ENCODE measurements around the gene GRIN1. TPM values are rescaled to one million over a fixed set of nuclear protein-coding genes. Genes with fewer than 3 reads are reported as not detected.

The GRIN1 gene
- 0.06 TPM in 1 of 2 replicates, not detected in the other for total RNA-seq (2014; rRNA removed; shearing (Covaris generic))

DNA sequence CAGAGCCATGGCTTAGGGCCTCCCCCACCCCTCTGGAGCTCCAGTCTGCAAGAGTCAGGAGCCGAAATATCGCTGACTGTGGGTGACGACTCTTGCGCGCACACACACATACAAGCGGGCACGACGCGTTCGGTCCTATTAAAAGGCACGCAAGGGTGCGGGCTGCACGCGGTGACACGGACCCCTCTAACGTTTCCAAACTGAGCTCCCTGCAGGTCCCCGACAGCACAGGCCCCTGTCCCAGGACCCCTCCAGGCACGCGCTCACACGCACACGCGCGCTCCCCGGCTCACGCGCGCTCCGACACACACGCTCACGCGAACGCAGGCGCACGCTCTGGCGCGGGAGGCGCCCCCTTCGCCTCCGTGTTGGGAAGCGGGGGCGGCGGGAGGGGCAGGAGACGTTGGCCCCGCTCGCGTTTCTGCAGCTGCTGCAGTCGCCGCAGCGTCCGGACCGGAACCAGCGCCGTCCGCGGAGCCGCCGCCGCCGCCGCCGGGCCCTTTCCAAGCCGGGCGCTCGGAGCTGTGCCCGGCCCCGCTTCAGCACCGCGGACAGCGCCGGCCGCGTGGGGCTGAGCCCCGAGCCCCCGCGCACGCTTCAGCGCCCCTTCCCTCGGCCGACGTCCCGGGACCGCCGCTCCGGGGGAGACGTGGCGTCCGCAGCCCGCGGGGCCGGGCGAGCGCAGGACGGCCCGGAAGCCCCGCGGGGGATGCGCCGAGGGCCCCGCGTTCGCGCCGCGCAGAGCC lies at the start of gene GRIN1:
TSS of gene GRIN1 (plus strand) at position 433 of the 746 bp plus-strand sequence. CDS start 333 bp downstream, outside the sequence.
- peak; percentile 59 for DNase-seq (ENCODE audit: low read depth)

DNA sequence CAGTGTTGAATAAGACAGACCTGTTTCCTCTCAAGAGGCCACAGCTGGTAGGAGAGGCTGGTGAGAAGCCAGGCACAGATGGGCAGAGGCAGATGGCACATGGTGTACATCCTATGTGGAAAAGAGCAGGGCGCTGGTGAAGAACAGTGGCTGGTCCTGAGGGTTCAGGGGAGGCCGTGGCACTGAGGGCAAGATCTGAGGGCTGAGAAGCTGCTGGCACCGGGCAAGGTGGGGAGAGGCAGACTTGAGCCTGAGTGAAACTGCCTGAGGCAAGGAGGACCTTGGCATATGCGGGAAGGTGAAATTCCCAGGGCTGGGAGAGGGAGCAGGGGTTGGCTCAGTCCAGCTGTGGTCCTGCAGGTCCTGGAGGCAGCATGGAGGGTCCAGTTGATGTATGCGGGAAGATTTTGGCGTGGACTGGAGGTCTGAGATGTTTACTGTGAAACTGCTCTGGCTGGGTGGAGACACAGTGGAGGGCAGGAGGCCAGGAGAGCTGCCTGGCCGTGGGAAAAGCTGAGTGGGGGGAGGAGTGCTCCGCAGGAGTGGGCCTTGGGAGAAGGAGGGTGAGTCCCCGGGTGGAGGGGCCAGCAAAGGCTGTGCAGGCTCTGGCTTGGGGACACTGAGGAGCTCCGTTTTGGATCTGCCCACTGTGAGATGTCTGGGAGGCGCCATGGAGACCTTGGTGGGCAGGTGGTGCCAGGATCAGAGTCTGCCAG lies 49.6 kb upstream of the GRIN1 start:
- DNase-seq (ENCODE audit: low read depth): no peak

DNA sequence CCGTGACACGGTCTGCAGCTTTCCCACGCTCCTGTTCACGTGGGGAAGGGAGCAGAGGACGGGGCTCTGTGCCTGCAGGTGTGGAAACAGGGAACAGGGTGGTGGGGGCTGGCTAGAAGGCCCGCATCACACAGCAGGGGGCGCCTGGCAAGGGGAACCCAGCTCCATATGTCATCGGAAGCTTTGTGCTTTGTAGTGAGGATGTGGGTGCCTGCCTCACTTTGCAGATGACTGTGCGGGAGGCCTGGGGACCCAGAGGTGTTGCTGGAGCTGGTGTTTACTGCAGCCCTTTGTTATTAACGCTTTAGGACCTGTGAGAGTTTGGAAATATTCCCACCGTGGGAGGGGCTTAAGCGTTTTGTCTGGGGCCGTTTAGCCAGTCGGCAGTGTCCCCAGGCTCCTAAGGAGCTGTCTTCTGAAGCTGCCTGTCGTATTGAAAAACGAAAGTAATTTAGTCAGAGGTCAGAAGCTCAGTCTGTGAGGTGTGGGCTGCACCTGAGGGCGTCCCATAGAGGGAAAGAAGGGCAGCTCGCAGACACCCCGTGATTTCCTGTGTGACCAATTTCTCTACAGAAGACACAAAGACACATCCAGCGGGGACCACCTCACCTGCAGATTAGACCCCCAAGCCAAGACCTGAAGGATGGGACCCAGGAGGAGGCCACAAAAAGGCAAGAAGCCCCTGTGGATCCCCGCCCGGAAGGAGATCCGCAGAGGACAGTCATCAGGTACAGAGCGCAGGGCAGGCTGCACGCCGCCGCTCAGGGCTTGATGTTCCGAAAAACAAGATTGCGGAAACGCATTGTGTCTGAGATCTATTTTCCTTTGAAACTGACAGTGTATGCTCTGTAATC lies 43.1 kb upstream of the GRIN1 start:
- no peak for DNase-seq (ENCODE audit: low read depth)

DNA sequence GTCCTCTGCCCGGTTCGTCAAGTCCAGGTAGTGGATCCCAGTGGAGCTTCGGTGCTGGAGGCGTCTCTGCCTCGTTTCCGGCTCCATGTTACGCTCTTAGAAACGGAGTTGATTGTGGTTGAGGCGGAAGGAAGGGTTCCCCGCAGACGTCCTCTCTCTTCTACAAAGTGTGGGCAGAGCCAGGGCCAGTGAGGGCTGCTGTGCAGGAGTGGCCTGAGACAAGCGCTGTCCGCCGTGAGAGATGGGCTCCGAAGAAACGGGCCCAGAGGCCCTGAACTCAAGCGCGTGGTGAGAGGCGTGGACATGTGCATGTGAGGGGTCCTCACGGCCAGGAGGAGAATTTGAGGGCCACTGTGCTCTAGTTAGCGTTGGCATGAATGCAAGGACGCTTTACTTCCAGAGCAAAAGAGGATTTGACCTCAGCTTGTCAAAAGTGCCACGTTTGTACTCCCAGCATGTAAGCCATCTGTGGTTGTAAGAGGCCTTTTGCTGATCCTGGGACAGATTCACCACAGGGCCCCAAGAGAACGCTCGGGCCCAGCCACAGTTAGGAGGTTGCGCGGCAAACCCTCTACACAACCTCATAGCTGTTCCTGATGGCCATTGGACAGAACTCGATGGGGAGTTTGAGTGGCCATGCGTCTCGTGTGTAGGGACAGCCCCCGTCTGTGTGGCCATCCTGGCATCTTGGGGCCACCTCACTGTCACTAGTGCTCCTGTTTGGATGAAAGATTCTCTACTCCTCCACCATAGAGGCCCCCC lies 42.0 kb upstream of the GRIN1 start:
- no peak for DNase-seq (ENCODE audit: low read depth)

DNA sequence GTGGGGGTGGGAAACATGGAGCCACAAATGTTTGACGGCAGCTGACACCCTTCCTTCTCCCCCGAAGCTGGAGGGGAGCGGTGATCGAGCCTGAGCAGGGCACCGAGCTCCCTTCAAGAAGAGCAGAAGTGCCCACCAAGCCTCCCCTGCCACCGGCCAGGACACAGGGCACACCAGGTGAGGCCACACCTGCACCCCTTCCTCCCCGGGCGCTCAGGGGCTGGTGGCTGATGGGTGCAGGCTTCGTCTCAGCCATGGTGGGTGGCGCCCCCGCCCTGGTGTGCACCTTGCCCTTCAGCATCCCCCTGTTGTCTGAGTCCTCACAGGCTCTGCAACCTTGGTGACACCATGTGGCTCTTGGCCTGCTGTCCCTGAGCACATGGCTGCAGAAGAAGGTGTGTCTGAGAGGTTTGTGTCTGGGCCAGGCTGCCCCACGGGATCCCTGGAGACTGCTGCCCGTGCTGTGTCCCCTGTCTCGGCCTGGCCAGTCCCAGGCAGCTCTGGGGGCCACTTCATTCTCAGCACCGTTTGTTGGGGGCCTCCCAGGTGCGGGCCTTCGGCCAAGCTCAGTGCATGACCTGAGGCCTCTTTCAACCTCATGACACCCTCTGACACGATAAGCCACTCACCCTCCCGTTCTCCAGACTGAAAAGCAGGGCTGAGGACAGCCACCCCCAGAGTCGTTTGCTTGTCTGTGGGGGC lies 41.0 kb upstream of the GRIN1 start:
- no peak for DNase-seq (ENCODE audit: low read depth)

- no peak for DNase-seq (ENCODE audit: low read depth)
Observed at GRCh38 chr9:137099231-137099630, 39.7 kb upstream of the GRIN1 start.

- no peak for DNase-seq (ENCODE audit: low read depth)
Observed at GRCh38 chr9:137103206-137103999, 35.6 kb upstream of the GRIN1 start.

GRCh38 chr9:137105814-137106661 lies 32.9 kb upstream of the GRIN1 start:
- no peak for DNase-seq (ENCODE audit: low read depth)

DNA sequence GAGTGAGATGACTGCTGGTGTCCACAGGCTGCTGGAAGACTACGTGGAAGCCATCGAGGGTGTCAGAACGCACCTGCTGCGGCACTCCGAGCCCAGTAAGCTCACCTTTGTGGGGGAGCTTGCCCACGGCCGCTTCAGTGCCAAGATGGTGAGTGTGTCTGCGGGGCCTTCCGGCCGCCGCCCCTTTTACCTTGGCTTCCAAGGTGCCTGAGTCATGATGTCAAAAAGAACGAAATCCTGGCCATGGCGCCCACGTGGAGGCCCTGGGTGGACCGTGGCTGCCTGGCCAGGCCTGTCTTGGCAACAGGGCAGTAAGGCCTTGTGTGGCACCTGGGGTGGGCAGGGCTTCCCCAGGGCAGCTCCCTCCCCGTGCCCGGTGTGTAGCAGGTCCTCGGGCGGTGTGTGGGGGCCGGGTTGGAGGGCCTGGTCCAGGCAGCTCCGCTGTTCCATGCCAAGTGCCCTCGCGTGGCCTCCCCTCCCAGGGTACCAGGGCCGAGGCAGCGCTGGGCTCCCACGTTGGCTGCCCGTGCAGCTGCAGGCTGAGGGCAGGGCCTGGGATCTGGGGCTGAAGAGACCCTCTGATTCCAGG lies 32.2 kb upstream of the GRIN1 start:
- DNase-seq (ENCODE audit: low read depth): no peak

GRCh38 chr9:137107312-137107921 lies 31.5 kb upstream of the GRIN1 start:
- no peak for DNase-seq (ENCODE audit: low read depth)

DNA sequence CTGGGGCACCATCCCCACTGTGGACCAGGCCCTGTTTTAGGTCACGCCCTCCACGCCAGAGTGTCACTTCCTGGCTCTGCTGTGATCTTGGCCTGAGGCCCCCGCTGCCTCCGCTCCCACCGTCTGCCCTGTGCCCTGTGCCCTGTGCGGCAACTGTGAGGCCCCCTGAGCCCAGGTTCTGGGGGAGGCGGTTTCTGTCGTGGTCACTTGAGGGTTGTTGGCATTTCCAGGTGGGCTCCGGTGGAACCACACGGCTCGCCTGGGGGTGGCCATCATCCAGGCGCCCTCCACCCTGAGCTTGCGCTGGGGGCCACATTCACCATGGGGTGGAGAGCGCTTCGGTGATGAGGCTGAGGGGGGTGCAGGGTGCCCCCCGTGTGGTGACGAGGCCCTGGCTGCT lies 31.0 kb upstream of the GRIN1 start:
- DNase-seq (ENCODE audit: low read depth): no peak

- peak; percentile 37 for DNase-seq (ENCODE audit: low read depth)
Observed at GRCh38 chr9:137108608-137109249, 30.2 kb upstream of the GRIN1 start.

DNA sequence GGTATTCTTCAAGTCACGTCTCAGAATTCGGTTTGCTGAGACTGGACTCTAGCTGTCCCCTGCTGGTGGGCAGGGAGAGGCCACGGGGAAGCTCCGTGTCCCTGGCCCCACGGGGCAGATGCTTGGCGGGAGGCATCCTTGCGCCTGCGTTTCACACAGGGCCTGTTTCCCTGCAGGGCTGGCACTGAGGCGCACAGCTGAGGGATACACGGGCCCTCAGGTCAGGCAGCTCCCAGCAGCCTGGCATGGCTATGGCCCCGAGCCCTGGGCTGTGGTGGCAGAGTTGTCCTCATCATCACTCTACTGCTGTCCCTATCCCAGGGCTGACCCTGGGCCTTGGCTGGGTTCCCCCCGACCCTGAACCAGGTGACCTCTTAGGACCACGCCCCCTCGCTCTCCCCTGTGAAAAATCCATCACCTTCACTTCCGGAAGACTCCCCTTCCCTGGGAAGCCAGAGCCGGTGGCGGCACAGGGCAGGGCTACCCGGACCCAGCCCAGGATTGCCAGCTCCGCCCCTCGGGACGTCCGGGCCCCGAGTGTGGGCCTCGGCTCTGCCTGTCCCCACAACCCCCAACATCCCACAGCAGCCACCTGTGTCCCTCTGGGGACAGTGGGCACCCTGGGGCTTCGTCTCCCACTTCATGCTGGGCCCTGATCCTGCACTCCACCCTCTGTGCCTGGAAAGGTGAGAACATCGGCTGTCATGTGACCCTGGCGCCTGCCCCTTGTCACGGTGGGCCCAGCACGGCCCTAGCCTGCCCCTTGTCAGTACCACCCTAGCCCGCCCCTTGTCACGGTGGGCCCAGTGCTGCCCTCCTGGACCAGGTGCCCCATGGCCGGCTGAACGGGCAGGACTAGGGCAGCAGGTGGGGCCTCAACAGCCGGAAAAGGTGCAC lies 29.5 kb upstream of the GRIN1 start:
- peak; percentile 10 for DNase-seq (ENCODE audit: low read depth)

DNA sequence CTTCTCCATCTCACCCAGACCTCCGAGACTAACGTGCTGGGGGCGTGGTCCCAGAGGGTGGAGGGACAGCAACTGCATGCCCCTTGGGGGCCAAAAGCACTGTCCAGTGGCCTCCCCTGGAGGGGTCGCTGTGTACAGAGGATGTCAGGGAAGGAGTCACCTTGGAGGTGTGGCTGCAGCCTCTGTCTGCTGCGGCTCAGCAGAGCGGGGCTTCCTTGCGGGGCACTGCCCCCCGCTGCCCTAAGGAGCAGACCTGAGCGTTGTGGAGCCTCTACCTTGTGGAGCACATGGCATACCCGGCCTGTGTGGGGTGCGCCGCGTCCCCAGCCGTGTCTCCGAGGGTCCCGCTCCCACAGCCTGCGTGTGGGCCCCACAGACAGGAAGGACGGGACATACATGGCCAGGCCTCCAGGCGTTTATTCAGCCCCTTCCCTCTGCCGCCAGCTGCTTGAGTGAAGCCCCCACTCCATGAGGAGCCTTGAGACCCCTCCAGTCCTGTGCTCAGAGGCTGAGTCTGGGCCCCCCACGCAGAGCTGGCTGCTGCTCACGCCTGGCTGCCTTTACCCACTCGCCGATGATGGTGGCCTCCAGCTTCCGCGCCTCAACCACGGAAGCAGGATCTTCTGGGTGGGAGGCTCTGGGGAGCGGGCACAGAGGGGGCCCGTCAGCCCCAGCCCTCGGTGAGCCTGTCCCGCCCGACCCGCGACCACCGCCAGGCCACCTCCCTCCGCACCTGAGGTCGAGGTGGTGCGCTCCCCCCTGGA lies 28.6 kb upstream of the GRIN1 start:
- DNase-seq (ENCODE audit: low read depth): peak; percentile 10

DNA sequence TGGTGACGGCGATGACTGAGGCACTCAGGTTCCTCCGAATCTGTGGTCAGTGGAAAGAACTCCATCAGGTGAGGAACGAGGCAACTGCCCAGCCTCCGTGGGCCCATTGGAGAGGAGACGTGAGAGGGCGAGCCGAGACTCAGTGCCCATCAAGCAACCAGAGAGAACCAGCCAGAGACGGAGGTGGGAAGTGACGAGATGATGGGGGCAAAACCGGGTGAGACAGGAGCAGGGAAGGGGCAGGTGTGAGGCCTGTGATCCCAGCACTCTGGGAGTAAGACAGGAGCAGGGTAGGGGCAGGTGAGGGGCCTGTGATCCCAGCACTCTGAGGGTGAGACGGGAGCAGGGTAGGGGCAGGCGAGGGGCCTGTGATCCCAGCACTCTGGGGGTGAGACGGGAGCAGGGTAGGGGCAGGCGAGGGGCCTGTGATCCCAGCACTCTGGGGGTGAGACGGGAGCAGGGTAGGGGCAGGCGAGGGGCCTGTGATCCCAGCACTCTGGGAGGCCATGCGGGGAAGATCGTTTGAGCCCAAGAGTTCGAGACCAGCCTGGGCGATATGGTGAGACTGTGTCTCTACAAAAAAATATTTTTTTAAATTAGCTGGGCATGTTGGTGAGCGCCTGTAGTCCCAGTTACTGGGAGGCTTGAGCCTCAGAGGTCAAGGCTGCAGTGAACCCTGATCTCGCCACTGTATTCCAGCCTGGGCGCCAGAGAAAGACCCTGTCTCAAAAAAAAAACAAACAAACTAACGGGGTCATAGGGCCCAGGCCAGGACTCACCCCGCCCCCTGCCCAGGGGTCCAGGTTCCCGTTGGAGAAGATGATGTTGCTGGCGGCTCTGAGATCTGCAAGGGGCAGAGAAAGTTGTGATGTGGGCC lies 27.8 kb upstream of the GRIN1 start:
- DNase-seq (ENCODE audit: low read depth): no peak
